ACC112 (cell line): ENCODE measurements around the gene IMP4.
A peak's percentile ranks its signal among the peaks of the same experiment; 100 is the strongest.
"Not testable (repeated sequence)": the region's sequence is repeated elsewhere in the genome, so short reads cannot be mapped to it uniquely, and the experiment has no call there.

Source experiments
- H2AFZ ChIP-seq: fragments of 200-600 bp; sonication (generic); one replicate; pipeline ENCODE4 v1.6.0; 2017; ENCODE audit warnings: antibody characterized with exemption, low read length; ENCODE audit not compliant: unreplicated experiment
- H3K27ac ChIP-seq: fragments of 200-600 bp; sonication (generic); 2 replicates; pipeline ENCODE4 v1.5.1; 2014; ENCODE audit warnings: low read depth, mild to moderate bottlenecking, antibody characterized with exemption, low read length, moderate library complexity
- H3K27me3 ChIP-seq: fragments of 200-600 bp; sonication (generic); 2 replicates; pipeline ENCODE4 v1.6.1; 2014; ENCODE audit warnings: mild to moderate bottlenecking, antibody characterized with exemption, low read length, moderate library complexity, mixed read lengths; ENCODE audit not compliant: insufficient read depth
- H3K36me3 ChIP-seq: fragments of 200-600 bp; sonication (generic); 2 replicates; pipeline ENCODE4 v1.6.1; 2016; ENCODE audit warnings: mild to moderate bottlenecking, antibody characterized with exemption, low read length, moderate library complexity, mixed read lengths; ENCODE audit not compliant: insufficient read depth
- H3K4me1 ChIP-seq: fragments of 200-600 bp; sonication (generic); one replicate; pipeline ENCODE4 v1.6.1; 2016; ENCODE audit warnings: low read length, mixed read lengths; ENCODE audit not compliant: insufficient read depth, unreplicated experiment, control insufficient read depth
- H3K4me3 ChIP-seq: fragments of 200-600 bp; sonication (generic); 2 replicates; pipeline ENCODE4 v1.5.1; 2014; ENCODE audit warnings: mild to moderate bottlenecking, low read depth, low read length
- H3K79me2 ChIP-seq: fragments of 200-600 bp; sonication (generic); one replicate; pipeline ENCODE4 v1.6.0; 2016; ENCODE audit warnings: low read length; ENCODE audit not compliant: control insufficient read depth, unreplicated experiment, insufficient read depth

Gene IMP4

DNA sequence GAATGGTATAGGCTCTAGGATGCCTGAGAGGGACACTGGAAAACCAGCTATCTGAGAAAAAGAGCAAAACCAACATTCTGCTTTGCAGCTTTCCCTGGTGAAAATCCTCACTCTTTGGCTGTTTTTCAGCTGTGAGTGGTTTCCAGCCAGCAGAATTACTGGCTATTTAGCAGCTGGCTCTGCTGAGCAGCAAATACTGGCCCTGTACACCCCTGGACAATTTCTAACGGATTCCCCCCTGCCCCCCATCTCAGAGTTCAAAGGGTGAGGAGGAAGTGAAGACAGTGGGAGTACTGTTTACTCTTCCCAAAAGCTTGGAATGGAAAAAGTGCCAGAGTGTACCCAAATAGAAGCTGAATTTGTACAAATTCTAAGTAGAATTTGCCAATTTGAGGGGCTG is 26.1 kb upstream of the IMP4 start:
- no peaks in the 10 kb centered on the region for H3K36me3 ChIP-seq
- H3K4me3 ChIP-seq = no peak overlapping the region
- H3K4me1 ChIP-seq = no peaks in the 10 kb centered on the region
- H2AFZ ChIP-seq = no peak overlapping the region
- H3K27ac ChIP-seq = no peak overlapping the region
- H3K79me2 ChIP-seq = no peaks in the 10 kb centered on the region
- H3K27me3 ChIP-seq = peaks cover 32% of the 10 kb centered on the region

DNA sequence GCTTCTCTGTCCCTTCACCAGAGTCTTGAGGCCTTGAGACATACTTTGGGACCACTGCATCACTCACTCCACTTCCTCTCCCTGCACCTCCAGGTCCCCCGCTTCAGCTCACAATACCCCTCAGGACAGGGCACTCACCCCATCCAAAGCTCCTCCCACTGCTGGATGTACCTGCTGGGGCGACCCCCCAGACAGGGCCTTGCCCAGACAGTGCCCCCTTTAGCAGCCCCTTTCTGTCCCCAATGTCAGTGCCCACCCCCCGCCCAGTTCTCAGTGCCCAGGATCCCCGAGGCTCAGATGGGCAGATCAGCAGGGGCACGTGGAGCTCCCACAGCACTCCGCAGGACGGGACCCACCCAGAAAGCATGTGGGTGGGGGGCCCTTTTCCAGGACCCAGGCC is 23.8 kb upstream of the IMP4 start:
- Histone ChIP-seq H3K36me3 (no peaks in the 10 kb centered on the region), H2AFZ (no peak overlapping the region), H3K27ac (no peak overlapping the region), H3K79me2 (no peaks in the 10 kb centered on the region), H3K4me3 (no peak overlapping the region), H3K27me3 (peaks cover 32% of the 10 kb centered on the region), H3K4me1 (no peaks in the 10 kb centered on the region)

DNA sequence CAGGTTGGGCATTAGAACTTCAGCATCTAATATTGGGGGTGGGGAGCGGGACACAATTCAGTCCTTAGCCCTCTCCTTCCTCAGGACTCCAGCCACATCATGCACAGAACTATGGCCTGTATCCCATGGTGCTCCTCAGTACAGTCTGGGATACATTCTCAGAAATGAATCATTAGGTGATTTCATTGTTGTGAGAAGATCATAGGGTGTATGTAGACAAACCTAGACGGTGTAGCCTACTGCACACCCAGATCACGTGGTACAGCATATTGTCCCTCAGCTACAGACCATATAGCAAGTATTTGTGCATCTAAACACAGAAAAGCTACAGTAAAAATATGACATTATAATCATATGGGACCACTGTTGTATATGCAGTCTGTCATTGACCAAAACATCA is 23.2 kb upstream of the IMP4 start:
- H3K27ac ChIP-seq = no peak overlapping the region
- H3K36me3 ChIP-seq = no peaks in the 10 kb centered on the region
- H2AFZ ChIP-seq = no peak overlapping the region
- peaks cover 39% of the 10 kb centered on the region for H3K27me3 ChIP-seq
- H3K79me2 ChIP-seq = no peaks in the 10 kb centered on the region
- no peaks in the 10 kb centered on the region for H3K4me1 ChIP-seq
- H3K4me3 ChIP-seq = no peak overlapping the region

DNA sequence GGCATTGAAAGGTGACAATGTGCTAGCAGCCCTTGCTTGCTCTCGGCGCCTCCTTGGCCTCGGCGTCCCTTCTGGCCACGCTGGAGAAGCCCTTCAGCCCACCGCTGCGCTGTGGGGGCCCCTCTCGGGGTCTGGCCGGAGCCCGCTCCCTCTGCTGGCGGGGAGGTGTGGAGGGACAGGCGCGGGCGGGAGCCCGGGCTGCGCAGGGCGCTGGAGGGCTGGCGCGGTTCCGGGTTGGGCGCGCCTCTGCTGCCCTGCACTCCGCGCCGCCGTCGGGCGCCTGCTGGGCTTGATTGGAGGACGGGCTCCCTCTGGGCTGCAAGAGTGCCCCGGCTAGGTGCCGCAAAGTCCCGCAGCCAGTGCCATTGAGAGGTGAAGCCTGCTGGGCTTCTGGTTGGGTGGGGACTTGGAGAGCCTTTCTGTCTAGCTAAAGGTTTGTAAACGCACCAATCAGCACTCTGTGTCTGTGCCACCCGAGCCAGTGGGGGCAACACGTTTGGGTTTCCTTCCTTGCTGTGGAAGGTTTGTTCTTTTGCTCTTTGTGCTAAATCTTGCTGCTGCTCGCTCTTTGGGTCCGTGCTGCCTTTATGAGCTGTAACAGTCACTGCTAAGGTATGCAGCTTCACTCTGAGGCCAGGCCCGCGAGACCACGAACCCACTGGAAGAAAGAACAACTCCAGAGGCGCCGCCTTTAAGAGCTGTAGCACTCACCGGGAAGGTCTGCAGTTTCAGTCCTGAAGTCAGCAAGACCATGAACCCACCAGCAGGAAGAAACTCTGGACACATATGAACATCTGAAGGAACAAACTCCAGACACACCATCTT is 14.8 kb upstream of the IMP4 start:
- H3K79me2 ChIP-seq = no peaks in the 10 kb centered on the region
- no peak overlapping the region for H3K27ac ChIP-seq
- no peaks in the 10 kb centered on the region for H3K36me3 ChIP-seq
- no peaks in the 10 kb centered on the region for H3K4me1 ChIP-seq
- H3K4me3 ChIP-seq = no peak overlapping the region
- no peak overlapping the region for H2AFZ ChIP-seq
- H3K27me3 ChIP-seq = peaks cover 58% of the 10 kb centered on the region

DNA sequence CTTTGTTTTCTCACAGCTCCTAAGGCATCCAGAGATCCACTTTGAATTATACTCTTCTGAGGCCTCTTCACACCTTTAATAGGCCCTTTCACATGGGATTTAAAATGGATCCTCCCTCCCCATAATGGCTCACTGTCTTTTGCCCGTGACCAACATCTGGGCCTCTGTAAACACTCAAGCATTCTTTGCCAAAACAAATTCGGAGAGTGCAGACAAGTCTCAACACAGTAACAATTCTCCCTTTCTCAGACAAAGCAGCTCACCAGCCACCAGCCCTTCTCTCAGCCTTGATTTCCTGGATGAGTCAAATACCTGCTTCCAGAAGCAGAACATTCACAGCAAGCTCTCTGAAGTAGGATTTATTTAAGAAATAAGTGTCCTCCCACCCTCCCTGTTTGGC is 14.0 kb upstream of the IMP4 start:
- H3K36me3 ChIP-seq = no peaks in the 10 kb centered on the region
- H2AFZ ChIP-seq = no peak overlapping the region
- H3K4me3 ChIP-seq = no peak overlapping the region
- H3K79me2 ChIP-seq = no peaks in the 10 kb centered on the region
- H3K4me1 ChIP-seq = no peaks in the 10 kb centered on the region
- H3K27ac ChIP-seq = no peak overlapping the region
- H3K27me3 ChIP-seq = peaks cover 52% of the 10 kb centered on the region

DNA sequence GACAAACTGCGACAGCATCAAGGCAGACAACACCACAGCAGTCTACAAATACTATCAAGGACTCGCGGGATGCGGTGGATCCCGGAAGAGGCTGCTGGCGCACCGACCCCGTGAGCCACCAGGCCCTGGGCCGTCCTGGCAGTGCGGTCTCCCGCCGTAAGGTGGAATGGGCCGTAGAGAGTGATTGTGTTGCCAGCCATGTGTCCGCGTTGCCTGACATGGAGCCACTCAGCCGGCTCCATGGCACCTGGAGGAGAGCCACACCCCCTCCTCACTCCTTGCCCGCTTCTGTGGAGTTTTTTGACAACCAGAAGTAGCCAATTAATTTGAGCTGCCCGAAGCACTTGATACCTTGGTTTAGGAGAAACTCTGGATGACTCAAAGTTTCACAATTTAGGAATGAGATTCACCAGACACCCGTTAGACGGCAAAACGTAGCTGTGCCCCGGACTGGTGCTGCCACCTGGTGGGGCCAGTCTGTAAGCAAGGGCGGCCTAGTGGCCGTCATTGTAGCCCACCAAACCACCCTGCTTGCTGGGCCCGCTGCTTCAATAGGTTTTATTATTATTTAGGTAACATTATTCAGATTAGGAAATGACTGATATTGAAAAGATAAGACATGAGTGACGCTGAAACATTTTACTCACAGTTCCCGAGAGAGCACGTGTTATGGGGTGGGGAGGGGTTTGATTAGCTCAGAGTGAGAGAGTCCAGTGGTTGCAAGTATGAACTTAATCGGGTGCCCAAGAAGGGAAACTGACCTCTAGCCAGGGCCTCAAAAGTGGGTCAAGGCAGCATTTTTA is 10.2 kb upstream of the IMP4 start:
- peaks cover 2% of the 10 kb centered on the region for H3K4me1 ChIP-seq
- H3K79me2 ChIP-seq = no peaks in the 10 kb centered on the region
- H3K36me3 ChIP-seq = no peaks in the 10 kb centered on the region
- H2AFZ ChIP-seq = no peak overlapping the region
- H3K27me3 ChIP-seq = peaks cover 32% of the 10 kb centered on the region
- no peak overlapping the region for H3K27ac ChIP-seq
- peak overlapping the region; percentile 35; the same call in 1 of the 2 replicates for H3K4me3 ChIP-seq

DNA sequence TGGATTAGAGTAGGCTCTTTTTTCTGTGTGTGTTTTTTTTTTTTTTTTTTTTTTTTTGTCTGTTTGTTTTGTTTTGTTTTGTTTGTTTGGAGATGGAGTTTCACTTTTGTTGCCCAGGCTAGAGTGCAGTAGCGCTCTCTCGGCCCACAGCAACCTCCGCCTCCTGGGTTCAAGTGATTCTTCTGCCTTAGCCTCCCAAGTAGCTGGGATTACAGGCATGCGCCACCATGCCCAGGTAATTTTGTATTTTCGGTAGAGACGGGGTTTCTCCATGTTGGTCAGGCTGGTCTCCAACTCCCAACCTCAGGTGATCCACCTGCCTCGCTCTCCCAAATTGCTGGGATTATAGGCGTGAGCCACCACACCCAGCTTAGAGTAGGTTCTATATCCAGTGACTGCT is 9.4 kb upstream of the IMP4 start:
- not testable (repeated sequence) for H3K4me3 ChIP-seq, H3K36me3 ChIP-seq, H2AFZ ChIP-seq, H3K79me2 ChIP-seq, H3K27ac ChIP-seq, H3K4me1 ChIP-seq
- peaks cover 32% of the 10 kb centered on the region for H3K27me3 ChIP-seq

DNA sequence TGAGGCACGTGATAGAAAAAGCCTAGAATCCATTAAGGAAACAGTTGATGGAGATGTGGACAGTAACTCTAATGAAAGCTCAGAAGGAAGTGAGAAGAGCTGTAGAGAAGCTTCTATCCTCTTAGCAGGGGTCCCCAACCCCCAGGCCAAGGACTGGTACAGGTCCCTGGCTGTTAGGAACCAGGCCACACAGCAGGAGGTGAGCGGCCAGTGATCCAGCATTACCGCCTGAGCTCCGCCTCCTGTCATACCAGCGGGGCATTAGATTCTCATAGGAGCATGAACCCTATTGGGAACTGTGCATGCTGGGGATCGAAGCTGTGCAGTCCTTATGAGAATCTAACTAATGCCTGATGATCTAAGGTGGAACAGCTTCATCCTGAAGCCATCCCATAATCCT is 8.7 kb upstream of the IMP4 start:
- Histone ChIP-seq H3K36me3 (0 out of 2 replicates have a peak, but pooled peaks cover 3% of the 10 kb centered on the region), H3K27ac (no peak overlapping the region), H3K79me2 (no peaks in the 10 kb centered on the region), H3K27me3 (peaks cover 29% of the 10 kb centered on the region), H3K4me1 (peaks cover 13% of the 10 kb centered on the region), H2AFZ (no peak overlapping the region), H3K4me3 (no peak overlapping the region)

DNA sequence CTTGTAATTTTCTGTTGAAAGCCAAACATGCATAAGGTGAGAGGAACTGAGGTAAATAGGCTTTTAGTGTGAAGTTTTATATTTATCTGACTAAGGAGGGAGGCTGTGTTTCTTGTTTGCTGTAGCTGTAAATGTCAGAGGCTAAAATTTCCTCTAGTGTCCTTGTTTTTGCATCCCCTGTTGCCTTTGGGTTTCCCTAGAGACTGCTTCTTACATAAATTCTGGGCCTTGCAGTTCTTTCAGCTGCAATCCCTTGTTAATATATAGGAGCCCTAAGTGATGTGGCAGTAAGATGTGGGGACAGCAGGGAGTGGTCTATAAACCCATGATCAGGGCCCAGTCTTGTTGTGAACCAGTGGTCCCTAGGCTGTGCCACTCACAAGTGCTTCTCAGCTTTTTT is 7.5 kb upstream of the IMP4 start:
- Histone ChIP-seq H3K36me3 (0 out of 2 replicates have a peak, but pooled peaks cover 3% of the 10 kb centered on the region), H3K4me3 (no peak overlapping the region), H3K27me3 (peaks cover 17% of the 10 kb centered on the region), H3K27ac (no peak overlapping the region), H2AFZ (no peak overlapping the region), H3K79me2 (no peaks in the 10 kb centered on the region), H3K4me1 (peaks cover 13% of the 10 kb centered on the region)

DNA sequence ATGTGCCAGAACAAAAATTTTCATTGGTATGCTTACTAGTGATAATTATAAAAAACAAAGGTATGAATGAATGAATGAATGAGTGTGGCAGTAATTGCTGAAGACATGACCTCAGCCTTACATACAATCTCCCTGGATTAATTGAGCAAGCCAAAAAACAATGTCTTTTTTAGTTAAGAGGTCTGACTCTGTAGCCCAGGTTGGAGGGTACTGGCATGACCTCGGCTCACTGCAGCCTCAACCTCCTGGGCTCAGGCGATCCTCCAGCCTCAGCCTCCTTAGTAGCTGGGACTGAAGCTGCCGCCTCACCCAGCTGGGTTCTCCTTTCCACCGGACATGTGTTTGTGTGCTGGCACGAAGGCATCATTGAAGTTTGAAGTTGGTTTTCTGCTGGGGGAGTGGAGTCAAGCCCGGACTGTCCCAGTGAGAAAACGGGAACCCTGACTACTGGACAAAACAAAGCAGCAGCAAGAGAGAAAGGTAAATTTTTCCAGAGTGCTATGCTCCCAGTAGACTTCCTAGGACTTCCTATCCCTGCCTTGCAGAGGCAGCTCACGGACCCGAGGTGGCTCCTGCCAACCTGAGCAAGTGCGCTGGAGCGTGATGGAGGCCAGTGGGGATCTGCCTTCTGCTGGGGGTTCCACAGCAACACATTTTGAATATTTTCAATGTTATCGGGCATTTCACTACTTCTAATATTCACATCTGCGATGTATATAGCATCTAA is 6.4 kb upstream of the IMP4 start:
- Histone ChIP-seq H2AFZ (no peak overlapping the region), H3K27me3 (peaks cover 6% of the 10 kb centered on the region), H3K4me3 (no peak overlapping the region), H3K79me2 (no peaks in the 10 kb centered on the region), H3K36me3 (0 out of 2 replicates have a peak, but pooled peaks cover 3% of the 10 kb centered on the region), H3K27ac (no peak overlapping the region), H3K4me1 (peaks cover 15% of the 10 kb centered on the region)
